Brain microvascular endothelial cell (primary cell): ENCODE data around the gene EPHX1.
"Not testable (repeated sequence)": the region's sequence is repeated elsewhere in the genome, so short reads cannot be mapped to it uniquely, and the experiment has no call there.

Experiments
- DNase-seq: peaks from one replicate; pipeline ENCODE4 v3.0.0-alpha.2; 2020
- H3K27ac ChIP-seq: fragments of 250-450 bp; sonication (Bioruptor Pico); 2 replicates; pipeline ENCODE4 v1.5.1; 2020; ENCODE audit warnings: mild to moderate bottlenecking, moderate library complexity
- H3K27me3 ChIP-seq: fragments of 250-450 bp; sonication (Bioruptor Pico); replicated peaks from 2 replicates; pipeline ENCODE4 v1.5.1; 2020; ENCODE audit warnings: mild to moderate bottlenecking
- H3K36me3 ChIP-seq: fragments of 250-450 bp; sonication (Bioruptor Pico); replicated peaks from 2 replicates; pipeline ENCODE4 v1.5.1; 2020; ENCODE audit warnings: mild to moderate bottlenecking
- H3K4me3 ChIP-seq: 2 replicates; pipeline ENCODE4 v1.5.1; 2011; ENCODE audit warnings: low read depth, mild to moderate bottlenecking, control low read depth, low read length, moderate library complexity
- CTCF ChIP-seq: IDR thresholded peaks from 2 replicates; pipeline ENCODE4 v1.5.1; 2011; ENCODE audit warnings: low read depth, mild to moderate bottlenecking, moderate library complexity, low read length, control low read depth, inconsistent platforms; ENCODE audit errors: missing control alignments
- in situ Hi-C: cut with HindIII; loops from 2 replicates; pipeline ENCODE4 v1.10.0; 2017; ENCODE audit warnings: low sequenced_read_pairs, low pct_ligation_motif_present

The EPHX1 gene

GRCh38 chr1:225780630-225781029 lies 29.3 kb upstream of the EPHX1 start:
- Histone ChIP-seq H3K27ac (no peak overlapping the region), H3K36me3 (peaks cover 14% of the 10 kb centered on the region), H3K4me3 (no peak overlapping the region), H3K27me3 (no peaks in the 10 kb centered on the region)
- DNase-seq = no peak
- no peak for TF ChIP-seq CTCF
- in situ Hi-C loops = no loop called here

- DNase-seq, H3K27ac ChIP-seq, H3K27me3 ChIP-seq, H3K4me3 ChIP-seq, in situ Hi-C loops: not testable (repeated sequence)
- H3K36me3 ChIP-seq = peaks cover 53% of the 10 kb centered on the region
Measured at GRCh38 chr1:225789142-225789541, 20.8 kb upstream of the EPHX1 start.

- DNase-seq = no peak
- Histone ChIP-seq H3K36me3 (peaks cover 13% of the 10 kb centered on the region), H3K4me3 (no peak overlapping the region), H3K27me3 (no peaks in the 10 kb centered on the region), H3K27ac (no peak overlapping the region)
- no peak for TF ChIP-seq CTCF
- in situ Hi-C loops = no loop called here
Measured at GRCh38 chr1:225794954-225795353, 15.0 kb upstream of the EPHX1 start.

GRCh38 chr1:225796097-225796496 lies 13.8 kb upstream of the EPHX1 start:
- H3K27me3 ChIP-seq, H3K4me3 ChIP-seq, H3K27ac ChIP-seq, DNase-seq, in situ Hi-C loops, H3K36me3 ChIP-seq: not testable (repeated sequence)

- H3K4me3 ChIP-seq, H3K36me3 ChIP-seq, H3K27ac ChIP-seq, DNase-seq, H3K27me3 ChIP-seq: not testable (repeated sequence)
- in situ Hi-C loops = loop anchor here (25.0 kb wide), 1 partner anchor 186 kb away; the partner anchor contains the start of gene SDE2
Measured at GRCh38 chr1:225801146-225801545, 8.8 kb upstream of the EPHX1 start.

GRCh38 chr1:225806249-225806648 lies 3.7 kb upstream of the EPHX1 start:
- Histone ChIP-seq H3K27ac (no peak overlapping the region), H3K27me3 (no peaks in the 10 kb centered on the region), H3K36me3 (no peaks in the 10 kb centered on the region), H3K4me3 (no peak overlapping the region)
- TF ChIP-seq CTCF = no peak
- no peak for DNase-seq
- in situ Hi-C loops = loop anchor here (25.0 kb wide), 1 partner anchor 181 kb away; the partner anchor contains the start of gene SDE2

- H3K4me3 ChIP-seq, DNase-seq, H3K36me3 ChIP-seq, H3K27ac ChIP-seq, H3K27me3 ChIP-seq: not testable (repeated sequence)
- in situ Hi-C loops = loop anchor here (25.0 kb wide), 1 partner anchor 181 kb away; the partner anchor contains the start of gene SDE2
Measured at GRCh38 chr1:225806736-225807135, 3.2 kb upstream of the EPHX1 start.

GRCh38 chr1:225808136-225808535 lies 1.8 kb upstream of the EPHX1 start:
- DNase-seq = no peak
- Histone ChIP-seq H3K36me3 (no peaks in the 10 kb centered on the region), H3K4me3 (no peak overlapping the region), H3K27ac (no peak overlapping the region), H3K27me3 (no peaks in the 10 kb centered on the region)
- in situ Hi-C loops = loop anchor here (25.0 kb wide), 1 partner anchor 179 kb away; the partner anchor contains the start of gene SDE2
- TF ChIP-seq CTCF = no peak

- in situ Hi-C loops = loop anchor here (25.0 kb wide), 1 partner anchor 176 kb away; the partner anchor contains the start of gene SDE2
- not testable (repeated sequence) for H3K27me3 ChIP-seq, H3K27ac ChIP-seq, DNase-seq, H3K36me3 ChIP-seq
- H3K4me3 ChIP-seq = peak overlapping the region; percentile 69
Measured at GRCh38 chr1:225810579-225811538, 935 bp downstream of the EPHX1 start.
